IgD-negative memory B cell (primary cell): ENCODE data around the gene ISM1. TPM values are rescaled to one million over a fixed set of nuclear protein-coding genes. Genes with fewer than 3 reads are reported as not detected.

Experiments used
- H3K27ac Mint-ChIP-seq, 3 donors: one replicate each; pipeline ENCODE4 v1.8.0; 2020 to 2022; ENCODE audit warnings: mild to moderate bottlenecking in 3 of 3, mixed read lengths in 3 of 3, moderate library complexity in 1 of 3
- H3K27me3 Mint-ChIP-seq: one replicate; pipeline ENCODE4 v1.8.0; 2021; ENCODE audit warnings: mixed read lengths
- H3K36me3 Mint-ChIP-seq: one replicate; pipeline ENCODE4 v1.8.0; 2020; ENCODE audit warnings: mild to moderate bottlenecking, mixed read lengths
- H3K4me1 Mint-ChIP-seq, 3 donors: one replicate each; pipeline ENCODE4 v1.8.0; 2020 to 2022; ENCODE audit warnings: mixed read lengths in 3 of 3, mild to moderate bottlenecking in 1 of 3
- H3K4me3 Mint-ChIP-seq, 4 donors: one replicate each; pipeline ENCODE4 v1.8.0; 2020 to 2022; ENCODE audit warnings: mild to moderate bottlenecking in 4 of 4, mixed read lengths in 4 of 4, moderate library complexity in 3 of 4
- H3K9me3 Mint-ChIP-seq, 3 donors: one replicate each; pipeline ENCODE4 v1.8.0; 2020 to 2021; ENCODE audit warnings: mixed read lengths in 3 of 3, mild to moderate bottlenecking in 1 of 3
- polyA plus RNA-seq: library from polyadenylated mRNA; unstranded; fragments of 300-500 nt; fragmentation: Illumina TruSeq; gene quantifications from one replicate; pipeline ENCODE4 v1.2.3, GENCODE V29; 2021

ISM1 gene
- polyA plus RNA-seq, 1 donor from 2014 or later: 0.13 TPM

GRCh38 chr20:13321416-13321815 is 100.3 kb downstream of the ISM1 start:
- peaks cover 3% of the 10 kb centered on the region for H3K27me3 Mint-ChIP-seq
- H3K36me3 Mint-ChIP-seq: no peaks in the 10 kb centered on the region
- peaks cover 0 to 4% (median 2%) of the 10 kb centered on the region in 3 donors for H3K4me1 Mint-ChIP-seq
- H3K4me3 Mint-ChIP-seq: no peak overlapping the region
- H3K27ac Mint-ChIP-seq: no peak overlapping the region
- H3K9me3 Mint-ChIP-seq: peaks cover 3 to 10% (median 5%) of the 10 kb centered on the region in 3 donors

GRCh38 chr20:13322198-13322597 is 101.1 kb downstream of the ISM1 start:
- Mint-ChIP-seq H3K9me3 (peaks cover 2 to 5% (median 3%) of the 10 kb centered on the region in 3 donors), H3K4me1 (peaks cover 0 to 4% (median 2%) of the 10 kb centered on the region in 3 donors), H3K4me3 (no peak overlapping the region), H3K27ac (no peak overlapping the region), H3K36me3 (peaks cover 3% of the 10 kb centered on the region), H3K27me3 (peaks cover 3% of the 10 kb centered on the region)

- Mint-ChIP-seq H3K4me1 (peaks cover 0 to 4% (median 2%) of the 10 kb centered on the region in 3 donors), H3K4me3 (no peak overlapping the region), H3K9me3 (peaks cover 2 to 5% (median 3%) of the 10 kb centered on the region in 3 donors), H3K27ac (no peak overlapping the region), H3K27me3 (peaks cover 3% of the 10 kb centered on the region), H3K36me3 (peaks cover 3% of the 10 kb centered on the region)
Measured at GRCh38 chr20:13322621-13323020, 101.5 kb downstream of the ISM1 start.

GRCh38 chr20:13325033-13325432 is 104.0 kb downstream of the ISM1 start:
- Mint-ChIP-seq H3K27me3 (peaks cover 1% of the 10 kb centered on the region), H3K36me3 (peaks cover 3% of the 10 kb centered on the region), H3K9me3 (peaks cover 0 to 5% (median 4%) of the 10 kb centered on the region in 3 donors), H3K27ac (no peak overlapping the region), H3K4me3 (no peak overlapping the region), H3K4me1 (no peaks in the 10 kb centered on the region)

GRCh38 chr20:13325796-13326340 is 104.8 kb downstream of the ISM1 start:
- peaks cover 1% of the 10 kb centered on the region for H3K27me3 Mint-ChIP-seq

GRCh38 chr20:13331536-13331935 is 110.5 kb downstream of the ISM1 start:
- Mint-ChIP-seq H3K27me3 (no peaks in the 10 kb centered on the region), H3K27ac (no peak overlapping the region), H3K4me1 (no peaks in the 10 kb centered on the region), H3K4me3 (no peak overlapping the region), H3K9me3 (peaks cover 0 to 5% (median 4%) of the 10 kb centered on the region in 3 donors), H3K36me3 (peaks cover 3% of the 10 kb centered on the region)

More at GRCh38 chr20:13325796-13326340, 104.8 kb downstream of the ISM1 start:
- H3K9me3 Mint-ChIP-seq: peaks cover 0 to 5% (median 4%) of the 10 kb centered on the region in 3 donors
- peaks cover 3% of the 10 kb centered on the region for H3K36me3 Mint-ChIP-seq
- H3K4me1 Mint-ChIP-seq: no peaks in the 10 kb centered on the region
- no peak overlapping the region for H3K4me3 Mint-ChIP-seq
- no peak overlapping the region for H3K27ac Mint-ChIP-seq

- no peak overlapping the region for H3K4me3 Mint-ChIP-seq
- H3K36me3 Mint-ChIP-seq: no peaks in the 10 kb centered on the region
- H3K27ac Mint-ChIP-seq: no peak overlapping the region
- peaks cover 0 to 1% (median 0%) of the 10 kb centered on the region in 3 donors for H3K9me3 Mint-ChIP-seq
- H3K4me1 Mint-ChIP-seq: no peaks in the 10 kb centered on the region
- H3K27me3 Mint-ChIP-seq: peaks cover 2% of the 10 kb centered on the region
Measured at GRCh38 chr20:13333036-13333435, 112.0 kb downstream of the ISM1 start.

- H3K4me3 Mint-ChIP-seq: no peak overlapping the region
- H3K27ac Mint-ChIP-seq: no peak overlapping the region
- H3K27me3 Mint-ChIP-seq: peaks cover 2% of the 10 kb centered on the region
Measured at GRCh38 chr20:13333793-13334192, 112.7 kb downstream of the ISM1 start.

GRCh38 chr20:13336308-13337089 is 115.4 kb downstream of the ISM1 start:
- no peak overlapping the region for H3K27ac Mint-ChIP-seq
- no peaks in the 10 kb centered on the region for H3K4me1 Mint-ChIP-seq
- peaks cover 2% of the 10 kb centered on the region for H3K27me3 Mint-ChIP-seq
- H3K9me3 Mint-ChIP-seq: peaks cover 0 to 1% (median 0%) of the 10 kb centered on the region in 3 donors
- H3K36me3 Mint-ChIP-seq: no peaks in the 10 kb centered on the region
- H3K4me3 Mint-ChIP-seq: no peak overlapping the region

More at GRCh38 chr20:13333793-13334192, 112.7 kb downstream of the ISM1 start:
- Mint-ChIP-seq H3K36me3 (no peaks in the 10 kb centered on the region), H3K4me1 (no peaks in the 10 kb centered on the region), H3K9me3 (peaks cover 0 to 1% (median 0%) of the 10 kb centered on the region in 3 donors)

GRCh38 chr20:13337090-13337784 is 116.2 kb downstream of the ISM1 start:
- Mint-ChIP-seq H3K9me3 (peaks cover 0 to 1% (median 0%) of the 10 kb centered on the region in 3 donors), H3K27ac (no peak overlapping the region), H3K4me1 (no peaks in the 10 kb centered on the region), H3K27me3 (peaks cover 2% of the 10 kb centered on the region), H3K4me3 (no peak overlapping the region), H3K36me3 (no peaks in the 10 kb centered on the region)

GRCh38 chr20:13338097-13338661 is 117.1 kb downstream of the ISM1 start:
- Mint-ChIP-seq H3K4me3 (no peak overlapping the region), H3K36me3 (no peaks in the 10 kb centered on the region)

GRCh38 chr20:13338999-13339411 is 117.9 kb downstream of the ISM1 start:
- Mint-ChIP-seq H3K4me1 (no peaks in the 10 kb centered on the region), H3K27me3 (peaks cover 2% of the 10 kb centered on the region), H3K4me3 (no peak overlapping the region), H3K36me3 (no peaks in the 10 kb centered on the region), H3K9me3 (peaks cover 0 to 4% (median 0%) of the 10 kb centered on the region in 3 donors), H3K27ac (no peak overlapping the region)

More at GRCh38 chr20:13338097-13338661, 117.1 kb downstream of the ISM1 start:
- no peaks in the 10 kb centered on the region for H3K4me1 Mint-ChIP-seq
- H3K27me3 Mint-ChIP-seq: peaks cover 2% of the 10 kb centered on the region
- H3K9me3 Mint-ChIP-seq: peaks cover 0 to 1% (median 0%) of the 10 kb centered on the region in 3 donors
- no peak overlapping the region for H3K27ac Mint-ChIP-seq

GRCh38 chr20:13340088-13340487 is 119.0 kb downstream of the ISM1 start:
- H3K4me1 Mint-ChIP-seq: no peaks in the 10 kb centered on the region
- no peak overlapping the region for H3K4me3 Mint-ChIP-seq
- peaks cover 2% of the 10 kb centered on the region for H3K27me3 Mint-ChIP-seq
- no peak overlapping the region for H3K27ac Mint-ChIP-seq
- H3K36me3 Mint-ChIP-seq: no peaks in the 10 kb centered on the region
- peaks cover 0 to 4% (median 0%) of the 10 kb centered on the region in 3 donors for H3K9me3 Mint-ChIP-seq

GRCh38 chr20:13341737-13342393 is 120.8 kb downstream of the ISM1 start:
- Mint-ChIP-seq H3K36me3 (no peaks in the 10 kb centered on the region), H3K4me3 (no peak overlapping the region), H3K27me3 (peaks cover 2% of the 10 kb centered on the region), H3K4me1 (no peaks in the 10 kb centered on the region), H3K9me3 (peaks cover 0 to 3% (median 0%) of the 10 kb centered on the region in 3 donors), H3K27ac (no peak overlapping the region)
